Measurements from ENCODE around the gene ATP10D. TPM values are rescaled to one million over a fixed set of nuclear protein-coding genes. Genes with fewer than 3 reads are reported as not detected.

Gene ATP10D
- total RNA-seq, 1 donor from 2014 or later, result 25.3 TPM

GRCh38 chr4:47579235-47579634, 94.2 kb downstream of the ATP10D start:
- no peaks in the 10 kb centered on the region for H3K9me3 ChIP-seq
- intact Hi-C loops (cut with DNase I), result no loop called here
- no peak for TF ChIP-seq POLR2A (IDR thresholded peaks at IDR 0.05)
- no peak for TF ChIP-seq CTCF (IDR thresholded peaks at IDR 0.05)
- no peak for TF ChIP-seq POLR2AphosphoS5 (IDR thresholded peaks at IDR 0.05; ENCODE audit: insufficient read depth in 1 of 2, low read depth in 1 of 2)
- peaks cover 15% of the 10 kb centered on the region for H3K4me1 ChIP-seq
- H3K36me3 ChIP-seq, result peaks cover 0 to 44% of the 10 kb centered on the region in 2 donors
- H3K4me3 ChIP-seq, result no peak overlapping the region
- no peak for DNase-seq (ENCODE audit: extremely low spot score in 2 of 2)
- no peaks in the 10 kb centered on the region for H3K27me3 ChIP-seq
- H3K27ac ChIP-seq, result peak overlapping the region; percentile 83

- H3K4me3 ChIP-seq, result no peak overlapping the region
- no peak for TF ChIP-seq POLR2A (IDR thresholded peaks at IDR 0.05)
- no peak for TF ChIP-seq POLR2AphosphoS5 (IDR thresholded peaks at IDR 0.05; ENCODE audit: insufficient read depth in 1 of 2, low read depth in 1 of 2)
- no peak for TF ChIP-seq CTCF (IDR thresholded peaks at IDR 0.05)
- no peaks in the 10 kb centered on the region for H3K4me1 ChIP-seq
- no peaks in the 10 kb centered on the region for H3K27me3 ChIP-seq
- no peak for DNase-seq (ENCODE audit: extremely low spot score in 2 of 2)
- H3K36me3 ChIP-seq, result peaks cover 4 to 68% of the 10 kb centered on the region in 2 donors
- peaks cover 3% of the 10 kb centered on the region for H3K9me3 ChIP-seq
- no peak overlapping the region for H3K27ac ChIP-seq
- intact Hi-C loops (cut with DNase I), result no loop called here
These were observed 105.2 kb downstream of the ATP10D start for GRCh38 chr4:47590325-47590724.

- H3K4me3 ChIP-seq, result no peak overlapping the region
- H3K9me3 ChIP-seq, result no peaks in the 10 kb centered on the region
- intact Hi-C loops (cut with DNase I), result no loop called here
- no peak overlapping the region for H3K27ac ChIP-seq
- H3K27me3 ChIP-seq, result no peaks in the 10 kb centered on the region
- no peak for TF ChIP-seq CTCF (IDR thresholded peaks at IDR 0.05)
- no peak for TF ChIP-seq POLR2AphosphoS5 (IDR thresholded peaks at IDR 0.05; ENCODE audit: insufficient read depth in 1 of 2, low read depth in 1 of 2)
- no peak for TF ChIP-seq POLR2A (IDR thresholded peaks at IDR 0.05)
- H3K36me3 ChIP-seq, result peaks cover 0 to 3% of the 10 kb centered on the region in 2 donors
- DNase-seq (ENCODE audit: extremely low spot score in 2 of 2), result no peak
- no peaks in the 10 kb centered on the region for H3K4me1 ChIP-seq
These were observed 112.6 kb downstream of the ATP10D start for GRCh38 chr4:47597696-47598095.

GRCh38 chr4:47598320-47598719, 113.2 kb downstream of the ATP10D start:
- Histone ChIP-seq H3K4me1 (no peaks in the 10 kb centered on the region), H3K4me3 (no peak overlapping the region), H3K36me3 (no peaks in the 10 kb centered on the region), H3K27me3 (no peaks in the 10 kb centered on the region), H3K9me3 (no peaks in the 10 kb centered on the region), H3K27ac (no peak overlapping the region)
- DNase-seq (ENCODE audit: extremely low spot score in 2 of 2), result no peak
- no peak for TF ChIP-seq POLR2A (IDR thresholded peaks at IDR 0.05)
- TF ChIP-seq CTCF (IDR thresholded peaks at IDR 0.05), result no peak
- no peak for TF ChIP-seq POLR2AphosphoS5 (IDR thresholded peaks at IDR 0.05; ENCODE audit: insufficient read depth in 1 of 2, low read depth in 1 of 2)
- intact Hi-C loops (cut with DNase I), result no loop called here

DNA sequence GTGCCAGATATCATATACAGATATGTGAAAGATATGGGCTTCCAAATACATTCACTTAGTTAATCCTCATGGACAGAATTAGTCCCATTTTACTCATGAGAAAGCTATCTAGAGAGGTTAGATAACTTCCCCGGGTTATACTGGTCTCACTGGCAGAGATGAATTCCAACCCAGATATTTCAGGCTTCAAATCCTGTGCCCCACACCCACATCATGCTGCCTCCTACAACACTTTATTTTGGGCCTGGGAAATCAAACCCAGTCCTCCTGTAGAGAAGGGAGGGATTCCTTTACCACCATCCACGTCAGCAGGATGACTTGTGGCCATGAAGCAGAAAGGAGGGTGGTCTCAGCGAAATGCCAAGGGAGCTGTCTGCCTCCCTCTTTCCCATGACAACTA, 113.8 kb downstream of the ATP10D start:
- Histone ChIP-seq H3K4me3 (no peak overlapping the region), H3K27ac (no peak overlapping the region), H3K4me1 (no peaks in the 10 kb centered on the region), H3K9me3 (no peaks in the 10 kb centered on the region), H3K36me3 (no peaks in the 10 kb centered on the region), H3K27me3 (no peaks in the 10 kb centered on the region)
- no peak for TF ChIP-seq POLR2AphosphoS5 (IDR thresholded peaks at IDR 0.05; ENCODE audit: insufficient read depth in 1 of 2, low read depth in 1 of 2)
- no peak for TF ChIP-seq CTCF (IDR thresholded peaks at IDR 0.05)
- TF ChIP-seq POLR2A (IDR thresholded peaks at IDR 0.05), result no peak
- intact Hi-C loops (cut with DNase I), result no loop called here
- no peak for DNase-seq (ENCODE audit: extremely low spot score in 2 of 2)
